Liver (tissue), 9 donors: Measurements from ENCODE around the gene CCM2. TPM values are rescaled to one million over a fixed set of nuclear protein-coding genes. Genes with fewer than 3 reads are reported as not detected.

Source experiments
- DNase-seq: peaks from one replicate; pipeline ENCODE4 v3.0.0-alpha.2; 2017; ENCODE audit warnings: low spot score
- H3K27ac ChIP-seq, 2 donors: one replicate each; pipeline ENCODE4 v1.7.0; 2013; ENCODE audit warnings: inconsistent platforms in 2 of 2, low read length in 2 of 2, control low read depth in 1 of 2, low read depth in 1 of 2, mild to moderate bottlenecking in 1 of 2
- H3K27me3 ChIP-seq, 4 donors: one replicate each; pipeline versions ENCODE4 v1.6.1 to v1.7.0; 2013; ENCODE audit warnings: low read length in 3 of 4, inconsistent platforms in 1 of 4, mild to moderate bottlenecking in 1 of 4, moderate library complexity in 1 of 4; ENCODE audit not compliant: control insufficient read depth in 4 of 4, insufficient read depth in 4 of 4
- H3K36me3 ChIP-seq, 4 donors: one replicate each; pipeline versions ENCODE4 v1.6.1 to v1.7.0; 2013; ENCODE audit warnings: low read length in 3 of 4, mild to moderate bottlenecking in 3 of 4, low read depth in 1 of 4, moderate library complexity in 1 of 4; ENCODE audit not compliant: control insufficient read depth in 4 of 4, insufficient read depth in 3 of 4
- H3K4me1 ChIP-seq, 4 donors: one replicate each; pipeline versions ENCODE4 v1.6.1 to v1.7.0; 2013; ENCODE audit warnings: low read length in 3 of 4, mild to moderate bottlenecking in 3 of 4, moderate library complexity in 1 of 4; ENCODE audit not compliant: control insufficient read depth in 4 of 4, insufficient read depth in 4 of 4
- H3K4me3 ChIP-seq, 3 donors: one replicate each; pipeline versions ENCODE4 v1.6.1 to v1.7.0; 2013; ENCODE audit warnings: low read length in 3 of 3, control low read depth in 1 of 3, low read depth in 1 of 3, mild to moderate bottlenecking in 1 of 3
- H3K9ac ChIP-seq, 2 donors: one replicate each; pipeline ENCODE4 v1.7.0; 2013; ENCODE audit warnings: low read length in 2 of 2, mild to moderate bottlenecking in 2 of 2, moderate library complexity in 2 of 2, control low read depth in 1 of 2, low read depth in 1 of 2
- H3K9me3 ChIP-seq, 4 donors: one replicate each; pipeline versions ENCODE4 v1.6.1 to v1.7.0; 2013; ENCODE audit warnings: low read length in 3 of 4; ENCODE audit not compliant: control insufficient read depth in 4 of 4
- FOXA1 ChIP-seq: IDR thresholded peaks from 2 replicates; pipeline ENCODE4 v1.6.1; 2016; ENCODE audit warnings: antibody characterized with exemption
- FOXA2 ChIP-seq: IDR thresholded peaks from 2 replicates; pipeline ENCODE4 v1.6.1; 2016; ENCODE audit warnings: antibody characterized with exemption
- GABPA ChIP-seq, 2 donors: IDR thresholded peaks in 1 of 2; conservative IDR thresholded peaks in 1 of 2; 2 replicates each; pipeline ENCODE4 v1.6.1; 2016; ENCODE audit warnings: antibody characterized with exemption in 2 of 2, mild to moderate bottlenecking in 1 of 2, moderate library complexity in 1 of 2
- HNF4G ChIP-seq: IDR thresholded peaks from 2 replicates; pipeline ENCODE4 v1.6.1; 2016; ENCODE audit warnings: antibody characterized with exemption
- JUND ChIP-seq, 2 donors: IDR thresholded peaks; 2 replicates each; pipeline ENCODE4 v1.6.1; 2016; ENCODE audit warnings: antibody characterized with exemption in 2 of 2
- NR2F2 ChIP-seq: IDR thresholded peaks from 2 replicates; pipeline ENCODE4 v1.6.1; 2016; ENCODE audit warnings: antibody characterized with exemption
- RAD21 ChIP-seq, 2 donors: IDR thresholded peaks; 2 replicates each; pipeline ENCODE4 v1.6.1; 2016; ENCODE audit warnings: antibody characterized with exemption in 2 of 2, mild to moderate bottlenecking in 2 of 2
- RXRA ChIP-seq, 2 donors: IDR thresholded peaks; 2 replicates each; pipeline ENCODE4 v1.6.1; 2017 to 2018; ENCODE audit warnings: antibody characterized with exemption in 2 of 2, mild to moderate bottlenecking in 1 of 2
- SP1 ChIP-seq: IDR thresholded peaks from 2 replicates; pipeline ENCODE4 v1.6.1; 2018; ENCODE audit warnings: antibody characterized with exemption, mild to moderate bottlenecking
- TAF1 ChIP-seq: conservative IDR thresholded peaks from 2 replicates; pipeline ENCODE4 v1.6.1; 2016; ENCODE audit warnings: antibody characterized with exemption, mild to moderate bottlenecking
- YY1 ChIP-seq: IDR thresholded peaks from 2 replicates; pipeline ENCODE4 v1.6.1; 2016; ENCODE audit warnings: antibody characterized with exemption, mild to moderate bottlenecking
- WGBS: extraction: QIAGEN DNeasy Blood & Tissue Kit; methylation state at CpG from one replicate; pipeline ENCODE4 v1.1.7; 2013; 5-methylcytosine and 5-hydroxymethylcytosine counted together
- polyA plus RNA-seq, 2 donors: library from polyadenylated mRNA; stranded (reverse) in 1 of 2; unstranded in 1 of 2; fragments of 200-250 nt in 1 of 2; fragments of >200 nt in 1 of 2; fragmentation: Nextera tagmentation in 1 of 2; extraction: Ambion mirVana in 1 of 2; gene quantifications; one replicate each; pipeline versions ENCODE4 v1.2.1 to v1.2.3, GENCODE V29; 2013 to 2015
- total RNA-seq, 2 donors: library from RNA; depleted of rRNA; stranded (reverse); fragments of >200 nt; gene quantifications; one replicate each; pipeline ENCODE4 v1.2.3, GENCODE V29; 2014
- TF ChIP-seq, protein P1 (sequence below): fragments of 150-350 bp; IDR thresholded peaks from 2 replicates; pipeline ENCODE4 v1.5.1; 2017; ENCODE audit warnings: improper control_type of control experiment, low read depth, low read length; ENCODE audit not compliant: missing input control
- TF ChIP-seq, protein P2 (sequence below): IDR thresholded peaks from 2 replicates; pipeline ENCODE4 v1.6.1; 2016; ENCODE audit warnings: antibody characterized with exemption
- TF ChIP-seq, protein P3 (sequence below): IDR thresholded peaks from 2 replicates; pipeline ENCODE4 v1.6.1; 2016; ENCODE audit warnings: antibody characterized with exemption, mild to moderate bottlenecking
- TF ChIP-seq, protein P4 (sequence below): IDR thresholded peaks from 2 replicates; pipeline ENCODE4 v1.6.1; 2016; ENCODE audit warnings: antibody characterized with exemption
- donor health status: healthy.
- donor health status: healthy.
- donor health status: healthy.
- donor health status: healthy.
- donor health status: healthy.

Gene CCM2
- total and polyA plus RNA-seq, 4 donors: 26.3 to 65.0 (median 47.5) TPM

DNA sequence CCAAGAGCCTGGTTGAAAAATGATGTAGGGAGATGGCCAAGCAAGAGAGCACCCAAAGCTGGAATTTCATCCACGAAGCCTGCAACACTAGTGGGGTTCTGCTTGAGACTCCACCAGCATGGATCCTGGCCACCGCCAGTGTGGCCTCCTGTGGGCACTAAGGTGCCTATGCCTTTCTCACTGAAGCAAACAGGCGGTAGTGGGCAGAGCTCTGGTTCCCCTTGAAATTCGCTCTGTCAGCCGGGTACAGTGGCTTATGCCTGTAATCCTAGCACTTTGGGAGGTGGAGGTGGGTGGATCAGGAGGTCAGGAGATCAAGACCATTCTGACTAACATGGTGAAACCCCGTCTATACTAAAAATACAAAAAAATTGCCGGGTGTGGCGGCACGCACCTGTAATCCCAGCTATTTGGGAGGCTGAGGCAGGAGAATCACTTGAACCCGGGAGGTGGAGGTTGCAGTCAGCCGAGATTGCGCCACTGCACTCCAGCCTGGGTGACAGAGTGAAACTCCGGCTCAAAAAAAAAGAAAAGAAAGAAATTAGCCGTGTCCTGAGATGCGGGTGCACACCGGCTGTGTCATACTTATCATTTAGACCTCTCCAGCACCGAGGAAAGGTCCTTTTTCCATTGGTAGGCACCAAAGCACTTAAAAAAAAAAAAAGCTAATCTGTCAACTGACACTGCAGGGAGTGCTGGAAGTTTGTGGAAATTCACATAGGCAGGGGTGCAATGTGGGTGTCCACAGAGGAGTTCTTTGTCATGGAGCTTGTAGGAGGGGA is 28.3 kb downstream of the CCM2 start:
- DNase-seq: no peak
- Histone ChIP-seq H3K4me1 (peaks cover 2 to 5% (median 4%) of the 10 kb centered on the region in 4 donors), H3K9me3 (no peaks in the 10 kb centered on the region), H3K27me3 (no peaks in the 10 kb centered on the region), H3K9ac (no peak overlapping the region), H3K4me3 (peak overlapping the region; percentile 6 to 23 (median 16)), H3K27ac (peak overlapping the region in 1 of 2 donors; percentile 28), H3K36me3 (peaks cover 0 to 10% (median 0%) of the 10 kb centered on the region in 4 donors)
- WGBS: 81% methylated on average over 17 of the region's 17 CpGs
- TF ChIP-seq TAF1 (no peak), FOXA1 (no peak), JUND (IDR thresholded peaks at IDR 0.05) (no peak), NR2F2 (no peak), FOXA2 (no peak), RAD21 (IDR thresholded peaks at IDR 0.05) (no peak)
- TF ChIP-seq, protein P1, sequence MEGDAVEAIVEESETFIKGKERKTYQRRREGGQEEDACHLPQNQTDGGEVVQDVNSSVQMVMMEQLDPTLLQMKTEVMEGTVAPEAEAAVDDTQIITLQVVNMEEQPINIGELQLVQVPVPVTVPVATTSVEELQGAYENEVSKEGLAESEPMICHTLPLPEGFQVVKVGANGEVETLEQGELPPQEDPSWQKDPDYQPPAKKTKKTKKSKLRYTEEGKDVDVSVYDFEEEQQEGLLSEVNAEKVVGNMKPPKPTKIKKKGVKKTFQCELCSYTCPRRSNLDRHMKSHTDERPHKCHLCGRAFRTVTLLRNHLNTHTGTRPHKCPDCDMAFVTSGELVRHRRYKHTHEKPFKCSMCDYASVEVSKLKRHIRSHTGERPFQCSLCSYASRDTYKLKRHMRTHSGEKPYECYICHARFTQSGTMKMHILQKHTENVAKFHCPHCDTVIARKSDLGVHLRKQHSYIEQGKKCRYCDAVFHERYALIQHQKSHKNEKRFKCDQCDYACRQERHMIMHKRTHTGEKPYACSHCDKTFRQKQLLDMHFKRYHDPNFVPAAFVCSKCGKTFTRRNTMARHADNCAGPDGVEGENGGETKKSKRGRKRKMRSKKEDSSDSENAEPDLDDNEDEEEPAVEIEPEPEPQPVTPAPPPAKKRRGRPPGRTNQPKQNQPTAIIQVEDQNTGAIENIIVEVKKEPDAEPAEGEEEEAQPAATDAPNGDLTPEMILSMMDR: no peak

DNA sequence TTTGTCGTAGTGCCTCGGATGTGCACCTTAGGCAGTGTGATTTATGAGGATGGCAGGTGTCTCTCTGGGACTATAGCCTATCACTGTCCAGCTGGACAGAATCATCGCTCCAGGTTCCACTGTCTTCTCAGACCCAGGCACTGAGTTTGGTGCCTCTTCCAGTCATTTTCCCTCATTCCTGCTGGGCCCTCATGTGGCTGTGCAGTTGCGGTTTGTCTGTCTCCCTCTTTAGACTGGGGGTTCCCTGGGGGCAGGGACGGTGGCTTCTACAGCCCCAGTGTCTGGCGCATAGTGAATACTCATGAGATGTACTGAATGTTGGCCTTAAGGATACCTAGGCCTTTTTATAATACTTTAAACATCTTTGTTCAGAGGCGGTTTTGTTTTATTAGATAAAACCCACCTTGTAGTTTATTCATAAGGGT is 28.9 kb downstream of the CCM2 start:
- H3K27me3 ChIP-seq: no peaks in the 10 kb centered on the region
- peak overlapping the region in 1 of 3 donors; percentile 2 for H3K4me3 ChIP-seq
- peaks cover 3 to 11% (median 8%) of the 10 kb centered on the region in 4 donors for H3K4me1 ChIP-seq
- TF ChIP-seq YY1 (no peak), FOXA1 (no peak), GABPA (IDR thresholded peaks at IDR 0.05 in 1 of 2, conservative IDR thresholded peaks at IDR 0.05 in 1 of 2) (no peak), RXRA (IDR thresholded peaks at IDR 0.05) (no peak), FOXA2 (no peak), HNF4G (no peak), SP1 (no peak), NR2F2 (no peak)
- TF ChIP-seq, protein P2, sequence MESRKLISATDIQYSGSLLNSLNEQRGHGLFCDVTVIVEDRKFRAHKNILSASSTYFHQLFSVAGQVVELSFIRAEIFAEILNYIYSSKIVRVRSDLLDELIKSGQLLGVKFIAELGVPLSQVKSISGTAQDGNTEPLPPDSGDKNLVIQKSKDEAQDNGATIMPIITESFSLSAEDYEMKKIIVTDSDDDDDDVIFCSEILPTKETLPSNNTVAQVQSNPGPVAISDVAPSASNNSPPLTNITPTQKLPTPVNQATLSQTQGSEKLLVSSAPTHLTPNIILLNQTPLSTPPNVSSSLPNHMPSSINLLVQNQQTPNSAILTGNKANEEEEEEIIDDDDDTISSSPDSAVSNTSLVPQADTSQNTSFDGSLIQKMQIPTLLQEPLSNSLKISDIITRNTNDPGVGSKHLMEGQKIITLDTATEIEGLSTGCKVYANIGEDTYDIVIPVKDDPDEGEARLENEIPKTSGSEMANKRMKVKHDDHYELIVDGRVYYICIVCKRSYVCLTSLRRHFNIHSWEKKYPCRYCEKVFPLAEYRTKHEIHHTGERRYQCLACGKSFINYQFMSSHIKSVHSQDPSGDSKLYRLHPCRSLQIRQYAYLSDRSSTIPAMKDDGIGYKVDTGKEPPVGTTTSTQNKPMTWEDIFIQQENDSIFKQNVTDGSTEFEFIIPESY: no peak
- TF ChIP-seq, protein P3, sequence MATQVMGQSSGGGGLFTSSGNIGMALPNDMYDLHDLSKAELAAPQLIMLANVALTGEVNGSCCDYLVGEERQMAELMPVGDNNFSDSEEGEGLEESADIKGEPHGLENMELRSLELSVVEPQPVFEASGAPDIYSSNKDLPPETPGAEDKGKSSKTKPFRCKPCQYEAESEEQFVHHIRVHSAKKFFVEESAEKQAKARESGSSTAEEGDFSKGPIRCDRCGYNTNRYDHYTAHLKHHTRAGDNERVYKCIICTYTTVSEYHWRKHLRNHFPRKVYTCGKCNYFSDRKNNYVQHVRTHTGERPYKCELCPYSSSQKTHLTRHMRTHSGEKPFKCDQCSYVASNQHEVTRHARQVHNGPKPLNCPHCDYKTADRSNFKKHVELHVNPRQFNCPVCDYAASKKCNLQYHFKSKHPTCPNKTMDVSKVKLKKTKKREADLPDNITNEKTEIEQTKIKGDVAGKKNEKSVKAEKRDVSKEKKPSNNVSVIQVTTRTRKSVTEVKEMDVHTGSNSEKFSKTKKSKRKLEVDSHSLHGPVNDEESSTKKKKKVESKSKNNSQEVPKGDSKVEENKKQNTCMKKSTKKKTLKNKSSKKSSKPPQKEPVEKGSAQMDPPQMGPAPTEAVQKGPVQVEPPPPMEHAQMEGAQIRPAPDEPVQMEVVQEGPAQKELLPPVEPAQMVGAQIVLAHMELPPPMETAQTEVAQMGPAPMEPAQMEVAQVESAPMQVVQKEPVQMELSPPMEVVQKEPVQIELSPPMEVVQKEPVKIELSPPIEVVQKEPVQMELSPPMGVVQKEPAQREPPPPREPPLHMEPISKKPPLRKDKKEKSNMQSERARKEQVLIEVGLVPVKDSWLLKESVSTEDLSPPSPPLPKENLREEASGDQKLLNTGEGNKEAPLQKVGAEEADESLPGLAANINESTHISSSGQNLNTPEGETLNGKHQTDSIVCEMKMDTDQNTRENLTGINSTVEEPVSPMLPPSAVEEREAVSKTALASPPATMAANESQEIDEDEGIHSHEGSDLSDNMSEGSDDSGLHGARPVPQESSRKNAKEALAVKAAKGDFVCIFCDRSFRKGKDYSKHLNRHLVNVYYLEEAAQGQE: no peak
- TF ChIP-seq, protein P1: no peak
- TF ChIP-seq, protein P4, sequence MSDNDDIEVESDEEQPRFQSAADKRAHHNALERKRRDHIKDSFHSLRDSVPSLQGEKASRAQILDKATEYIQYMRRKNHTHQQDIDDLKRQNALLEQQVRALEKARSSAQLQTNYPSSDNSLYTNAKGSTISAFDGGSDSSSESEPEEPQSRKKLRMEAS: no peak
- H3K9ac ChIP-seq: no peak overlapping the region
- no peak for DNase-seq
- no peak overlapping the region for H3K27ac ChIP-seq
- H3K9me3 ChIP-seq: no peaks in the 10 kb centered on the region
- 92% methylated on average over 7 of the region's 7 CpGs for WGBS
- peaks cover 0 to 10% (median 0%) of the 10 kb centered on the region in 4 donors for H3K36me3 ChIP-seq
